HL-60 (cell line): Measurements from ENCODE around the gene FHIT.

Experiments used
- DNase-seq, 2 experiments: peaks; one replicate each; pipeline ENCODE4 v3.0.0-alpha.2; 2010 to 2020; ENCODE audit warnings: low read depth in 1 of 2, low spot score in 1 of 2
- H3K27ac ChIP-seq: fragments of 250-450 bp; sonication (Bioruptor Pico); replicated peaks from 2 replicates; pipeline ENCODE4 v1.5.1; 2020; ENCODE audit warnings: mild to moderate bottlenecking, moderate library complexity
- H3K27me3 ChIP-seq: fragments of 250-450 bp; sonication (Bioruptor Pico); 2 replicates; pipeline ENCODE4 v1.5.1; 2021; ENCODE audit warnings: mild to moderate bottlenecking, moderate library complexity; ENCODE audit not compliant: insufficient read depth, poor library complexity, severe bottlenecking
- H3K4me3 ChIP-seq: replicated peaks from 2 replicates; pipeline ENCODE4 v1.5.1; 2011; ENCODE audit warnings: mild to moderate bottlenecking, control low read depth, low read length; ENCODE audit not compliant: insufficient read depth
- GABPA ChIP-seq: IDR thresholded peaks from 2 replicates; pipeline ENCODE4 v1.6.1; 2012; ENCODE audit warnings: low read depth
- POLR2AphosphoS5 ChIP-seq: IDR thresholded peaks from 2 replicates; pipeline ENCODE4 v1.6.1; 2012; ENCODE audit warnings: low read depth
- SPI1 ChIP-seq: IDR thresholded peaks from 2 replicates; pipeline ENCODE4 v1.6.1; 2012; ENCODE audit warnings: low read depth, mild to moderate bottlenecking, borderline replicate concordance
- TF ChIP-seq, protein P1 (sequence below): IDR thresholded peaks from 2 replicates; pipeline ENCODE4 v1.6.1; 2012; ENCODE audit warnings: low read depth; ENCODE audit not compliant: insufficient replicate concordance
- TF ChIP-seq, protein P2 (sequence below): IDR thresholded peaks from one replicate; pipeline ENCODE4 v1.5.1; 2011; ENCODE audit warnings: low read length, control low read depth, inconsistent platforms; ENCODE audit not compliant: insufficient read depth

The FHIT gene

DNA sequence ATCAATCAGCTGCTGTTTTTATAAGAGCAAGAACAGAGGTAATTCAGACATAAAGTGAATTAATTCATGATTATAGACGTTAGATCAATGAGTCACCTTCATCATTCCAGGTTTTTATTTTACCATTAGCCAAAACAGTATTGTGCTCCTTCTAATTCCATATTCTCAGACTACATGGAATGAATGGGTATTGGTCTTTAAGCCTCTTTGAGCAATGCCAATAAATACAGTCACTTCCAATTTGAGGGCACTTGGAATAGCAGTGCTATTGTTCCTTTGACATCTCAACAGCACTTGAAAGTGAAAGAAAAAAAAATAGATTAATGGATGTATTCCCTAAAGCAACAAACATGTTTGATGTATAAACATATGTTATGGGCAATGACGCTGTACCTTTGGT, 1370.5 kb downstream of the FHIT start:
- H3K27me3 ChIP-seq: no peaks in the 10 kb centered on the region
- no peak for DNase-seq
- TF ChIP-seq, protein P1, sequence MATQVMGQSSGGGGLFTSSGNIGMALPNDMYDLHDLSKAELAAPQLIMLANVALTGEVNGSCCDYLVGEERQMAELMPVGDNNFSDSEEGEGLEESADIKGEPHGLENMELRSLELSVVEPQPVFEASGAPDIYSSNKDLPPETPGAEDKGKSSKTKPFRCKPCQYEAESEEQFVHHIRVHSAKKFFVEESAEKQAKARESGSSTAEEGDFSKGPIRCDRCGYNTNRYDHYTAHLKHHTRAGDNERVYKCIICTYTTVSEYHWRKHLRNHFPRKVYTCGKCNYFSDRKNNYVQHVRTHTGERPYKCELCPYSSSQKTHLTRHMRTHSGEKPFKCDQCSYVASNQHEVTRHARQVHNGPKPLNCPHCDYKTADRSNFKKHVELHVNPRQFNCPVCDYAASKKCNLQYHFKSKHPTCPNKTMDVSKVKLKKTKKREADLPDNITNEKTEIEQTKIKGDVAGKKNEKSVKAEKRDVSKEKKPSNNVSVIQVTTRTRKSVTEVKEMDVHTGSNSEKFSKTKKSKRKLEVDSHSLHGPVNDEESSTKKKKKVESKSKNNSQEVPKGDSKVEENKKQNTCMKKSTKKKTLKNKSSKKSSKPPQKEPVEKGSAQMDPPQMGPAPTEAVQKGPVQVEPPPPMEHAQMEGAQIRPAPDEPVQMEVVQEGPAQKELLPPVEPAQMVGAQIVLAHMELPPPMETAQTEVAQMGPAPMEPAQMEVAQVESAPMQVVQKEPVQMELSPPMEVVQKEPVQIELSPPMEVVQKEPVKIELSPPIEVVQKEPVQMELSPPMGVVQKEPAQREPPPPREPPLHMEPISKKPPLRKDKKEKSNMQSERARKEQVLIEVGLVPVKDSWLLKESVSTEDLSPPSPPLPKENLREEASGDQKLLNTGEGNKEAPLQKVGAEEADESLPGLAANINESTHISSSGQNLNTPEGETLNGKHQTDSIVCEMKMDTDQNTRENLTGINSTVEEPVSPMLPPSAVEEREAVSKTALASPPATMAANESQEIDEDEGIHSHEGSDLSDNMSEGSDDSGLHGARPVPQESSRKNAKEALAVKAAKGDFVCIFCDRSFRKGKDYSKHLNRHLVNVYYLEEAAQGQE: no peak
- TF ChIP-seq GABPA (no peak), POLR2AphosphoS5 (no peak), SPI1 (no peak)
- TF ChIP-seq, protein P2, sequence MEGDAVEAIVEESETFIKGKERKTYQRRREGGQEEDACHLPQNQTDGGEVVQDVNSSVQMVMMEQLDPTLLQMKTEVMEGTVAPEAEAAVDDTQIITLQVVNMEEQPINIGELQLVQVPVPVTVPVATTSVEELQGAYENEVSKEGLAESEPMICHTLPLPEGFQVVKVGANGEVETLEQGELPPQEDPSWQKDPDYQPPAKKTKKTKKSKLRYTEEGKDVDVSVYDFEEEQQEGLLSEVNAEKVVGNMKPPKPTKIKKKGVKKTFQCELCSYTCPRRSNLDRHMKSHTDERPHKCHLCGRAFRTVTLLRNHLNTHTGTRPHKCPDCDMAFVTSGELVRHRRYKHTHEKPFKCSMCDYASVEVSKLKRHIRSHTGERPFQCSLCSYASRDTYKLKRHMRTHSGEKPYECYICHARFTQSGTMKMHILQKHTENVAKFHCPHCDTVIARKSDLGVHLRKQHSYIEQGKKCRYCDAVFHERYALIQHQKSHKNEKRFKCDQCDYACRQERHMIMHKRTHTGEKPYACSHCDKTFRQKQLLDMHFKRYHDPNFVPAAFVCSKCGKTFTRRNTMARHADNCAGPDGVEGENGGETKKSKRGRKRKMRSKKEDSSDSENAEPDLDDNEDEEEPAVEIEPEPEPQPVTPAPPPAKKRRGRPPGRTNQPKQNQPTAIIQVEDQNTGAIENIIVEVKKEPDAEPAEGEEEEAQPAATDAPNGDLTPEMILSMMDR: no peak
- no peak overlapping the region for H3K27ac ChIP-seq
- no peak overlapping the region for H3K4me3 ChIP-seq

DNA sequence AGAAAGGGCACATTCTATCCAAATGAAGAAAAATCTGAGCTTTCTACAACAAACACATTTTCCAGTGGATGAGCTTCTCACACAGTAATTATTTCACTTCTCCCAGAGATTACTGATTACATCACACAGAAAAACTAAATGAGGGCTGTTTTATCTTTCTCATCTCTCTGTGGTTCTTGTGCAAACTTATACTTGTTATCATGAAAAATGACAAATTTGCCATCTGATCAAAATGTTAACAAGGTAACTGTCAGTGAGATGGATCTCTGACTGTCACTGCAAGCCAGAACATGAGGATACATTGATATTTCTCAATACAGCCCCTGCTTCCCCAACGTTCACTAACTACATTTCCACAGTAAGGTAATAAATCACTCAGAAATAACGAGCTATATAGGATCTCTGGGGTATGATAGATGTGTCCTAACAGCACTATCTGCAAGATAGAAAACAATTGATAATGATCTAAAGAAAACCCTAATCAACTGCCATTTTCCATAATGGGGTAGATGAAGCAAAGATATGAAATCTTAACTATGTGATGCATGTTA, 1372.1 kb downstream of the FHIT start:
- no peak overlapping the region for H3K27ac ChIP-seq
- no peak for DNase-seq
- H3K27me3 ChIP-seq: no peaks in the 10 kb centered on the region
- TF ChIP-seq, protein P1: no peak
- TF ChIP-seq POLR2AphosphoS5 (no peak), GABPA (no peak), SPI1 (no peak)
- TF ChIP-seq, protein P2: no peak
- H3K4me3 ChIP-seq: no peak overlapping the region

DNA sequence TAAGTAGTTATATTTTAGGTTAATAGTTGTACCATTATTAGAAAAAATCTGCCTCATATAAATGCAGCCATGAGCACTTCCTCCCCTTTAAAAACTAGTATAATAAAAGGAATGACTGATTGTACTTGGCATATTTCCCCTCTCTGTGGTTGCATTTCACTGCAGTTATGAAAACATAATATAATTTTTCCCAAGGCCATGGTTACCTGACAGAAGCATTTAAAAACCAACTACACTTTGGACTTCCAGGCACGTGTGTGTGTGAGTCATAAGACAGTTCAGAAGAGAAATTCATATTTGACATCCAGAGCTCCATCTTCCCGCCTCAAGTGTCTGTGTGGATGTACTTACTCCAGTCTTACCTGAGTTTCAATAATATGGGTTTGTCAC, 1373.2 kb downstream of the FHIT start:
- no peaks in the 10 kb centered on the region for H3K27me3 ChIP-seq
- no peak overlapping the region for H3K27ac ChIP-seq
- no peak for TF ChIP-seq GABPA
- TF ChIP-seq, protein P2: no peak
- no peak for TF ChIP-seq POLR2AphosphoS5
- TF ChIP-seq, protein P1: no peak
- TF ChIP-seq SPI1: no peak
- H3K4me3 ChIP-seq: no peak overlapping the region
- DNase-seq: no peak
